T-helper 2 cell (primary cell): Measurements from ENCODE around the gene ZNF682.
"Not testable (repeated sequence)": the region's sequence is repeated elsewhere in the genome, so short reads cannot be mapped to it uniquely, and the experiment has no call there.

Experiments
- DNase-seq, 5 experiments: peaks; one replicate each; pipeline versions ENCODE4 v3.0.0 to v3.0.0-alpha.2; 2012 to 2022

ZNF682 gene

DNA sequence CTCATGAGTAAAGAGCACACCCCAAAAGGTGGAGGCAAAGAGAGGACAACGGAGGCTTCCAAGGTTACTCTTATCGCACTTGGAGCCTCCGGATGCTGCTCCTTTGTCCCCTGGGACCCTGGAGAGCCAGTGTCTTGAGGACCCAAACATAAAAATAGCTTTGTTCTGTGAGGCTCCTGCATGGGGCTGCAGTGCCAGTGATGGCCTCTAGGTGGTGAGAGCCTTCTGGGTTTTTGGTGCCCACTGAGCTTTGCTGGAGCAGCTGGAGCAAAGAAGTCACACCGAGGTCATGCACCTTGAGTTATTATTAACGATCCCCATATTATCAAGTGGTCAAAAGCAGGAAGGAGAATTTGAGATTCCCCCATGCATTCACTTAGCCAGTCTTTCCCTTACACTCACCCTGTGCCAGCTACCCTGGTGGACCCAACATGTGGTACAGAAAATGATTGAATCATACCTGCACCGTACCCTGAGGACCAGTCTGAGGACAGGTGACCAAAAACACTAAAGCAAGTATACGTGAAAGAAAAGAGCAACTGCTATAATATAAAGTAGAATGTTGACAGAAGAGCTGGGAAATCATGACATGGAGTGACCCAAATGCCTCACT is 41.5 kb downstream of the ZNF682 start:
- peak in 4 of 5 experiments; percentile 5 to 17 (median 8) for DNase-seq

DNA sequence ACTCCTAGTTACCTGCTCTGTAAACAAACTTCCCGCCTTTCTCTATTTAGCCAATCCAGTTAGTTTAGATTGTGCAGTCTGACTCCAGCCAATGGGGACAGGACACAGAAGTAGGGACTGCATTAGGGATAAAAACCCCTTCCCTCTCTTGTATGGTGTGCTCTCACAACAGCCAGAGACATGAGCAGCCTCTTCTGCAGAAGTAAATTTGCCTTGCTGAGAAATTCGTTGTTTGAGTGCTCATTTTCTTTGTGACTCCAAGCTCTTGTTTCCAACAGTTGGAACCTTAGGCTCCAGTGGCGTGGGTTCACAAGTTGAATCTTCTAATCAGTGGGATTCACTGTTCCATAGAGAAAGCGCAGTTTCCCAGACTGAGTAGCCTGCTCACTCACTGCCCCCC is 72.4 kb downstream of the ZNF682 start:
- DNase-seq = no peak

DNA sequence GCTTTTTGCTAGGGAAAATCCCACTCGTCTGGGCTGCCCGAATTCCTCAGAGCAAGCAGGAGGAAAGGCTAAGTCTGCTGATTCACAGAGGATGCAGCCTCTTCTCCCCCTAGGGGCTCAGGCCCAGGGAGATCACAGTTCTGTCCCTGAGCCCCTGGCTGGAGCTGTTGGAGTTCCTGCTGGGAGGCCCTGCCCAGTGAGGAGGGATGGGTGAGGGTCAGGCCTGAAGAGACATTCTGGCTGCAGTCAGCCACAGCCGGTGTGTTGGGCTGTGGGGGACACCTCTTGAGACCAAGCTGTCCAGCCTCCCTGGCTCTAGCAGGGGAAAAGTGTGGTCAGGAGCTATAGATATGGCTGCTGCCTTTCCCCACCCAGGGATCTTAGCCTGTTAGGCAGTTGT is 73.2 kb downstream of the ZNF682 start:
- not testable (repeated sequence) for DNase-seq

DNA sequence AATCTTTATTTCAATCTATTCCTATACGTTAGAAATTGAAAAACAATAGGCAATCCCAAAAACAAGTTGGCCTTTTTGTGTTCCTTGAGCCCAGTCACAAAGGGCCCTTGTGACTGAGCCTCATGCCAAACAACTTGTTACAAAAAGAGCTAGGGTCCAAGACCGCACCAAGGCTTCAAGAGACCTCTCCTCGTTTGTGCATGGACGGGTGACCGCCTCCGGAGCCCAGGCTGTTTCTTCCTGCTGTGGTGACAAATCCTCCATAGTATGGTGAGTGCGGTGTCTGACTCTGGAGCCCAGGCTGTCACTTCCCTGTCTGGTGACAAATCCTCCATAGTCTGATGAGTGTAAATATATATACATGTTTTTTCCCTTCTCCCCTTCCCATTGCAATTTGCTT is 74.9 kb downstream of the ZNF682 start:
- DNase-seq = no peak

DNA sequence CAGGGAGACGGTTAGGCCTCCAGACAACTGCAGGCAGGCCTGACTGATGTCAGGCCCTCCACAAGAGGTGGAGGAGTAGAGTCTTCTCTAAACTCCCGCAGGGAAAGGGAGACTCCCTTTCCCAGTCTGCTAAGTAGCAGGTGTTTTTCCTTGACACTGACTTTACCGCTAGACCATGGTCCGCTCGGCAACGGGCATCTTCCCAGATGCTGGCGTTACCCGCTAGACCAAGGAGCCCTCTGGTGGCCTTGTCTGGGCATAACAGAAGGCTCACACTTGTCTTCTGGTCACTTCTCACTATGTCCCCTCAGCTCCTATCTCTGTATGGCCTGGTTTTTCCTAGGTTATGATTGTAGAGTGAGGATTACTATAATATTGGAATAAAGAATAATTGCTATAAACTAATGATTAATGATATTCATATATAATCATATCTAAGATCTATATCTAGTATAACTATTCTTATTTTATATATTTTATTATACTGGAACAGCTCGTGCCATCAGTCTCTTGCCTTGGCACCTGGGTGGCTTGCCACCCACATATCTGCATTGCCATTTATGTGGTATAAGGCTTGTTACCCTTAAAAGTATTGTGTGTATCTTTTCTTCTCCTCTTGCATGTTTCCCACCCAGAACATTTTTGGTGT is 80.0 kb downstream of the ZNF682 start:
- DNase-seq = peak; percentile 20 to 53 (median 34)

DNA sequence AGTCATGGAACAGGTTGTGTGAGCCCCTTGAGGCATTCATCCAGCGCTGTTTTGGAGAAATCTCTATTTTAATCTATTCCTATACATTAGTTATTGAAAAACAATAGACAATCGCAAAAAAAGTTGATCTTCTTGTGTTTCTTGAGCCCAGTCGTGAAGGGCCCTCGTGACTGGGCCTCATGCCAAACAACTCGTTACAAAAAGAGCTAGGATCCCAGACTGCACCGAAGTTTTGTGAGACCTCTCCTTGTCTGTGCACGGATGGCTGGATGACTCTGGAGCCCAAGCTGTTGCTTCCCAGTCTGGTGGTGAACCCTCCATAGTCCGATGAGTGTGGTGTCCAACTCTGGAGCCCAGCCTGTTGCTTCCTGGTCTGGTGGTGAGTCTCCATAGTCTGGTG is 81.5 kb downstream of the ZNF682 start:
- not testable (repeated sequence) for DNase-seq

DNA sequence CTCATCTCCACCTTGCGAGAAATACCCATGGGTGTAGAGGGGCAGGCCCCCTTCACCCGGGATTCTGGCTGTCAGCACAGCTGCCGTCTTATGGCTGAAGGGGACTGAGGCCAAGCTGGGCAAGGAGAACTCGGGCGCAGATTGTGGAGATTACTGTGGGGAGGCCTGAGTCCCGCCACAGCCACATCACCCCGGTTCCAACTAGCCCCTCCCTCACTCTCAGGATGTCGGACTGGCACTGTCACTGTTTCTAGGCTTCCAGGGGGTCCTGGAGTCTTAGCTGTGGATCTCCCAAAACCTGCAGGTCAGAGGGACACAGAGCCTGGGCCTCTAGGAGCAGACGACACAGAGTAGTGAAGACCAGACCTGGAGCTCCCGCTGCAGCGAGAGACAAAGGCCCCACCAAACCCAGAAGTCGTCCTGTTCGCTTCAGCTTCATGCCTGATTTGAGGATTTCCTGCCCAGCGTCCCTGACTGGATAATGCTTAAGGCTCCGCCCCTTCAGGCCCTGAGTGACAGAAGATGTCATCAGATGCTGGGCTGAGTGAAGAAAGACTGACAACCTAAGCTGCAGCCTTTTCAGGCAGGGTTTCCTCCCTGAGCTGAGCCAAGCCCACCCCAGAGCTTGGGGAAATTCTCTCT is 82.8 kb downstream of the ZNF682 start:
- DNase-seq = no peak

DNA sequence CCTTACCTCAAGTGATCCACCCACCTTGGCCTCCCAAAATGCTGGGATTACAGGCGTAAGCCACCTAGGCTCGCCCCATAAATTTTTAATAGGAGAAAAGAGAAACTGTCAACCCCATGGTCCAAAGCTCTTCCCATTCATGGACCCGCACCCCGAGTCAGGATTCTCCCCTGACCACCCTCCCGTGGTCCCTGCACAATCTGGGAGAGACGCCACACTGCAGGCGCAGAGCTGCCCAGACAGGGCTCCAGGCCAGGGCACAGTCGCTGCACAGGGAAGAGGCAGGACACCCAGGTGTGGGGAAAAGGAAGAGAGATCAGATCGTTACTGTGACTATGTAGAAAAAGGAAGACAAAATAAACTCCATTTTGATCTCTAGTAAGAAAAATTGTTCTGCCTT is 84.1 kb downstream of the ZNF682 start:
- no peak for DNase-seq
